ENCODE measurements around the gene KLHL22. TPM values are rescaled to one million over a fixed set of nuclear protein-coding genes. Genes with fewer than 3 reads are reported as not detected.
A peak's percentile ranks its signal among the peaks of the same experiment; 100 is the strongest.
"Not testable (repeated sequence)": the region's sequence is repeated elsewhere in the genome, so short reads cannot be mapped to it uniquely, and the experiment has no call there.

KLHL22 gene
- total and polyA plus RNA-seq, 5 donors from 2014 or later = 40.1 to 55.6 (median 43.9) TPM

DNA sequence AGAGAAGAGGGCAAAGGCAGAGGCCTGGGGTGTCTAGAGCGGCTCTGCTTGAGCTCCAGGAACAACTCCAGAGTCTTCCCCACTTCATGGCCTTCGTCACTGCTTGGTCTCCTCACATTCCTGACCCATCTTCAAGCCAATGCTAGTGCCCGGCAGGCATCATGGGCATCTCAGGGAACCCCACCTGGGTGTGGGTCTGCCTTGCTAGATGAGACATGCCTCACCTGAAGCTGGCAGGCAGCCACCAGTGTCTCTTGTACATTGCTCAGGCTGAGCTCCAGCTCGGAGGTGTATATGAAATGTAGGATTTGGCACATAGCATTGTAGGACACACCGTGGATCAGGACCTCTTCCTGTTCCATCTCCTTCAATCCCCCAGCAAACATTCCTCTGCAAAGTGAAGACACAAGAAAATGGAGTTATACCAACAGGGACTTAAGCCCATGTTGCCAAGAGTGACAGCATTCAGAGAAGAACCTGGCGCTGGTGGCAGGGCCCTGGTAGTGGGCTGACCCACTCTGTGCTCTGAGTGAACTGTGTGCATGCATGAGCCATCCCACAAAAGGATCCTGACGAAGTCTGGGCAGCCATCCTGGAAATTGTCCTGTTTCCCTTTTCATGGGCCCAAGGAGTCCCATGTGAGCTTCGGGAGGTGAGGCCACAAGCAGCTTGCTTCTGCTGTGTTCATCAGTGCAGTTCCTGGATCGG is 24.3 kb downstream of the KLHL22 start:
- H3K4me1 ChIP-seq (ENCODE audit: control insufficient read depth, insufficient read depth, low read length, poor library complexity, severe bottlenecking) = peaks cover 31% of the 10 kb centered on the region
- Mint-ChIP-seq H3K36me3 (peaks cover 28% of the 10 kb centered on the region), H3K4me3 (peak overlapping the region in 1 of 4 donors; percentile 29), H3K9me3 (no peaks in the 10 kb centered on the region), H3K4me1 (peaks cover 15 to 72% (median 43%) of the 10 kb centered on the region in 4 donors), H3K27me3 (no peaks in the 10 kb centered on the region), H3K27ac (peak overlapping the region in 1 of 3 donors; percentile 74)
- no peaks in the 10 kb centered on the region for H3K27me3 ChIP-seq (ENCODE audit: control insufficient read depth, insufficient read depth, low read length)
- peaks cover 14% of the 10 kb centered on the region for H3K36me3 ChIP-seq (ENCODE audit: control insufficient read depth, insufficient read depth, low read length)
- no peak overlapping the region for H3K4me3 ChIP-seq (ENCODE audit: low read depth, low read length)
- ATAC-seq (ENCODE audit: low read depth in 2 of 2) (no peak), DNase-seq (no peak)
- H3K9me3 ChIP-seq (ENCODE audit: control insufficient read depth in 2 of 2, low read length in 2 of 2) = no peaks in the 10 kb centered on the region
- H3K27ac ChIP-seq (ENCODE audit: insufficient read depth, low read length, poor library complexity, severe bottlenecking) = no peak overlapping the region

GRCh38 chr22:20470525-20470924 is 25.1 kb downstream of the KLHL22 start:
- not testable (repeated sequence) for H3K4me3 ChIP-seq (ENCODE audit: low read depth, low read length); H3K9me3 Mint-ChIP-seq; H3K27me3 ChIP-seq (ENCODE audit: control insufficient read depth, insufficient read depth, low read length); ATAC-seq (ENCODE audit: low read depth in 2 of 2); DNase-seq; H3K27ac ChIP-seq (ENCODE audit: insufficient read depth, low read length, poor library complexity, severe bottlenecking); H3K4me3 Mint-ChIP-seq; H3K9me3 ChIP-seq (ENCODE audit: control insufficient read depth in 2 of 2, low read length in 2 of 2); H3K27me3 Mint-ChIP-seq
- Histone ChIP-seq H3K36me3 (ENCODE audit: control insufficient read depth, insufficient read depth, low read length) (peaks cover 14% of the 10 kb centered on the region), H3K4me1 (ENCODE audit: control insufficient read depth, insufficient read depth, low read length, poor library complexity, severe bottlenecking) (peaks cover 30% of the 10 kb centered on the region)
- H3K27ac Mint-ChIP-seq = peak overlapping the region in 2 of 3 donors; percentile 71 to 74
- H3K4me1 Mint-ChIP-seq = peaks cover 15 to 71% (median 44%) of the 10 kb centered on the region in 4 donors
- H3K36me3 Mint-ChIP-seq = peaks cover 31% of the 10 kb centered on the region

- H3K27ac ChIP-seq (ENCODE audit: insufficient read depth, low read length, poor library complexity, severe bottlenecking) = peak overlapping the region; percentile 29
- peaks cover 30% of the 10 kb centered on the region for H3K4me1 ChIP-seq (ENCODE audit: control insufficient read depth, insufficient read depth, low read length, poor library complexity, severe bottlenecking)
- Mint-ChIP-seq H3K27me3 (no peaks in the 10 kb centered on the region), H3K36me3 (peaks cover 32% of the 10 kb centered on the region), H3K4me3 (peak overlapping the region in 3 of 4 donors; percentile 20 to 51 (median 50)), H3K27ac (peak overlapping the region; percentile 87 to 99 (median 88)), H3K9me3 (no peaks in the 10 kb centered on the region), H3K4me1 (peaks cover 9 to 72% (median 42%) of the 10 kb centered on the region in 4 donors)
- H3K9me3 ChIP-seq (ENCODE audit: control insufficient read depth in 2 of 2, low read length in 2 of 2) = no peaks in the 10 kb centered on the region
- DNase-seq (no peak), ATAC-seq (ENCODE audit: low read depth in 2 of 2) (no peak)
- H3K36me3 ChIP-seq (ENCODE audit: control insufficient read depth, insufficient read depth, low read length) = peaks cover 14% of the 10 kb centered on the region
- no peaks in the 10 kb centered on the region for H3K27me3 ChIP-seq (ENCODE audit: control insufficient read depth, insufficient read depth, low read length)
- H3K4me3 ChIP-seq (ENCODE audit: low read depth, low read length) = no peak overlapping the region
Measured at GRCh38 chr22:20469110-20469868, 26.3 kb downstream of the KLHL22 start.

GRCh38 chr22:20466659-20467379 is 28.8 kb downstream of the KLHL22 start:
- no peak for DNase-seq
- ATAC-seq (ENCODE audit: low read depth in 2 of 2) = no peak
- Mint-ChIP-seq H3K4me3 (peak overlapping the region in 1 of 4 donors; percentile 21), H3K4me1 (peaks cover 18 to 80% (median 54%) of the 10 kb centered on the region in 4 donors), H3K36me3 (peaks cover 27% of the 10 kb centered on the region), H3K9me3 (peaks cover 0 to 2% (median 0%) of the 10 kb centered on the region in 7 donors), H3K27me3 (no peaks in the 10 kb centered on the region), H3K27ac (peak overlapping the region; percentile 89 to 99 (median 99))
- H3K4me1 ChIP-seq (ENCODE audit: control insufficient read depth, insufficient read depth, low read length, poor library complexity, severe bottlenecking) = peaks cover 49% of the 10 kb centered on the region
- H3K9me3 ChIP-seq (ENCODE audit: control insufficient read depth in 2 of 2, low read length in 2 of 2) = no peaks in the 10 kb centered on the region
- no peak overlapping the region for H3K4me3 ChIP-seq (ENCODE audit: low read depth, low read length)
- peaks cover 14% of the 10 kb centered on the region for H3K36me3 ChIP-seq (ENCODE audit: control insufficient read depth, insufficient read depth, low read length)
- H3K27ac ChIP-seq (ENCODE audit: insufficient read depth, low read length, poor library complexity, severe bottlenecking) = peak overlapping the region; percentile 90
- H3K27me3 ChIP-seq (ENCODE audit: control insufficient read depth, insufficient read depth, low read length) = no peaks in the 10 kb centered on the region

- Histone ChIP-seq H3K4me3 (ENCODE audit: low read depth, low read length) (peak overlapping the region; percentile 66), H3K27ac (ENCODE audit: insufficient read depth, low read length, poor library complexity, severe bottlenecking) (peak overlapping the region; percentile 90), H3K4me1 (ENCODE audit: control insufficient read depth, insufficient read depth, low read length, poor library complexity, severe bottlenecking) (peaks cover 53% of the 10 kb centered on the region), H3K9me3 (ENCODE audit: control insufficient read depth in 2 of 2, low read length in 2 of 2) (no peaks in the 10 kb centered on the region), H3K36me3 (ENCODE audit: control insufficient read depth, insufficient read depth, low read length) (peaks cover 4% of the 10 kb centered on the region), H3K27me3 (ENCODE audit: control insufficient read depth, insufficient read depth, low read length) (no peaks in the 10 kb centered on the region)
- DNase-seq = peak in 2 of 3 donors; percentile 20 to 73
- peaks cover 18 to 79% (median 57%) of the 10 kb centered on the region in 4 donors for H3K4me1 Mint-ChIP-seq
- peaks cover 0 to 2% (median 0%) of the 10 kb centered on the region in 7 donors for H3K9me3 Mint-ChIP-seq
- ATAC-seq (ENCODE audit: low read depth in 2 of 2) = no peak
- H3K27ac Mint-ChIP-seq = peak overlapping the region; percentile 97 to 100 (median 99)
- H3K36me3 Mint-ChIP-seq = peaks cover 24% of the 10 kb centered on the region
- H3K27me3 Mint-ChIP-seq = no peaks in the 10 kb centered on the region
- peak overlapping the region; percentile 64 to 84 (median 82) for H3K4me3 Mint-ChIP-seq
Measured at GRCh38 chr22:20465759-20466077, 29.9 kb downstream of the KLHL22 start.

DNA sequence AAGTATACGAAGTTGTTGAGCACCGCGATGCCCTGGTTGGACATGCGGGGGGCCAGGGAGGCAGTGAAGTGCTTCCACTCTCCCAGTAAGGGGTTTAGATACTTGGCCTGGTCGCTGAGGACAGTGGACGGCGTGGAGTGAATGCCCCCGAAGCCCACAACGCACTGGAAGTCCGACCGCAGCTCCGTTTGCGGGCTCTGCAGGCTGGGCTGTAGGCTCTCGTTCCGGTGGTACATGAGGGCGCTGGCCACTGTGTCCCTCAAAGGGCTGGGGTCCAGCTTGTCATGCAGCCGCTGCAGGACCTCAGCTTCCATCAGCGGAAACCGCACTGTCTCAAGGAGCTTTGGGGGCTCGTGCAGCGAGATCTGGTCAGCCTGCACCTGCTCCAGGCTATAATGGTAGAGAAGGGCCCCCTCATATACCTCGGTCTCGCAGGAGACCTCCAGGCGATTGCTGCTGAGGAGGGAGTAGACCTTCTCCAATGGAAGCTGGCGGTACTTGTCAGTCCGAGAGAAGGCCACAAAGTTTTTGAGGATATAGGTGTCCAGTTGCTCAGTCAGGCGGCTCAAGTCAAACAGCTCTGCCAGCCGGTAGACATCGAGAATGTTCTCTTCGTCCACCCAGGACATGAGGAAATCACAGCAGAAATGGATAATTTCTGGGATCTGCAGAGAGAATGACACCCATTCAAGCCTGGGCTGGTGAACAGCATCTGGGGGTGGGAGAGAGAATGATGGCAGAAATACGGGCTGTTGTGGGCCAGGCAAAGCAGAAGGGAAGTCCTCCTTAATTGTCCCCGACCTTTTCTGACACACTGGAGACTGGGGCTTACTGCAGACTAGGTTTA is 30.5 kb downstream of the KLHL22 start:
- Histone ChIP-seq H3K9me3 (ENCODE audit: control insufficient read depth in 2 of 2, low read length in 2 of 2) (no peaks in the 10 kb centered on the region), H3K4me3 (ENCODE audit: low read depth, low read length) (peak overlapping the region; percentile 66), H3K36me3 (ENCODE audit: control insufficient read depth, insufficient read depth, low read length) (peaks cover 2% of the 10 kb centered on the region), H3K4me1 (ENCODE audit: control insufficient read depth, insufficient read depth, low read length, poor library complexity, severe bottlenecking) (peaks cover 53% of the 10 kb centered on the region), H3K27ac (ENCODE audit: insufficient read depth, low read length, poor library complexity, severe bottlenecking) (peak overlapping the region; percentile 90), H3K27me3 (ENCODE audit: control insufficient read depth, insufficient read depth, low read length) (no peaks in the 10 kb centered on the region)
- H3K4me3 Mint-ChIP-seq = peak overlapping the region; percentile 64 to 85 (median 82)
- peaks cover 0 to 2% (median 0%) of the 10 kb centered on the region in 7 donors for H3K9me3 Mint-ChIP-seq
- ATAC-seq (ENCODE audit: low read depth in 2 of 2) (no peak), DNase-seq (no peak)
- H3K27ac Mint-ChIP-seq = peak overlapping the region; percentile 99 to 100 (median 99)
- H3K27me3 Mint-ChIP-seq = no peaks in the 10 kb centered on the region
- peaks cover 21% of the 10 kb centered on the region for H3K36me3 Mint-ChIP-seq
- peaks cover 18 to 78% (median 55%) of the 10 kb centered on the region in 4 donors for H3K4me1 Mint-ChIP-seq

All from CD4-positive, CD25-positive, alpha-beta regulatory T cell (primary cell).